Endothelial cell of umbilical vein (primary cell): ENCODE data around the gene BAG5. TPM values are rescaled to one million over a fixed set of nuclear protein-coding genes. Genes with fewer than 3 reads are reported as not detected.

ENCODE experiments used
- BruUV-seq: library from RNA; stranded (reverse); fragments of 400-500 nt; replicated peaks from 2 replicates; lab custom pipeline; 2021; lab: Mats Ljungman, UMichigan
- CTCF ChIA-PET: fragments of 300-600, 350-600 bp; sonication (Branson Sonifier 250); formaldehyde crosslinking; loops from one replicate; lab custom pipeline; 2021; ENCODE audit warnings: antibody characterized with exemption, inconsistent platforms; lab: Charles Lee
- POLR2A ChIA-PET: fragments of 300-600, 350-600 bp; sonication (Branson Sonifier 250); formaldehyde crosslinking; loops from one replicate; lab custom pipeline; 2021; ENCODE audit warnings: antibody characterized with exemption, inconsistent platforms; lab: Charles Lee
- DNase-seq: peaks from one replicate; pipeline ENCODE4 v3.0.0-alpha.2; 2011; ENCODE audit warnings: low read depth, low spot score
- FAIRE-seq: peaks from 2 replicates; lab custom pipeline; 2011; peaks lifted over from hg19 to GRCh38; lab: Jason Lieb, UNC
- H2AFZ ChIP-seq: 2 replicates; pipeline ENCODE4 v1.6.0; 2012; ENCODE audit warnings: low read depth, low read length, control low read depth, inconsistent platforms
- H3K27ac ChIP-seq: 2 replicates; pipeline ENCODE4 v1.5.1; 2011; ENCODE audit warnings: low read depth, mild to moderate bottlenecking, control low read depth, low read length, moderate library complexity; ENCODE audit not compliant: insufficient read depth
- H3K27me3 ChIP-seq, 2 experiments: 2 replicates each; pipeline versions ENCODE4 v1.6.0 to v1.6.1; 2011; ENCODE audit warnings: low read length in 2 of 2, mixed read lengths in 1 of 2; ENCODE audit not compliant: control insufficient read depth in 2 of 2, insufficient read depth in 2 of 2
- H3K36me3 ChIP-seq, 2 experiments: 2 replicates in 1 of 2; 3 replicates in 1 of 2; pipeline ENCODE4 v1.5.1; 2011; ENCODE audit warnings: low read length in 2 of 2, mild to moderate bottlenecking in 1 of 2, moderate library complexity in 1 of 2; ENCODE audit not compliant: control insufficient read depth in 2 of 2, insufficient read depth in 2 of 2; ENCODE audit errors: extremely low read depth in 1 of 2
- H3K4me1 ChIP-seq: 3 replicates; pipeline ENCODE4 v1.5.1; 2011; ENCODE audit warnings: mild to moderate bottlenecking, low read length; ENCODE audit not compliant: control insufficient read depth, insufficient read depth; ENCODE audit errors: extremely low read depth
- H3K4me2 ChIP-seq: 2 replicates; pipeline ENCODE4 v1.6.1; 2011; ENCODE audit warnings: low read length, control low read depth, mixed read lengths; ENCODE audit not compliant: insufficient read depth
- H3K4me3 ChIP-seq, 3 experiments: fragments of 200-600 bp in 1 of 3; sonication (generic), shearing (Covaris generic) in 1 of 3; replicated peaks in 1 of 3; 2 replicates each; pipeline ENCODE4 v1.5.1; 2011 to 2016; ENCODE audit warnings: control low read depth in 3 of 3, low read length in 3 of 3, mild to moderate bottlenecking in 2 of 3, inconsistent platforms in 1 of 3, low read depth in 1 of 3, moderate library complexity in 1 of 3; ENCODE audit not compliant: insufficient read depth in 1 of 3
- H3K79me2 ChIP-seq: 2 replicates; pipeline ENCODE4 v1.6.0; 2012; ENCODE audit warnings: low read length, inconsistent platforms; ENCODE audit not compliant: control insufficient read depth, insufficient read depth
- H3K9ac ChIP-seq: replicated peaks from 2 replicates; pipeline ENCODE3; 2011; ENCODE audit warnings: low read length, control low read depth; ENCODE audit not compliant: insufficient read depth; ENCODE audit errors: extremely low read depth
- H3K9me1 ChIP-seq: replicated peaks from 3 replicates; pipeline ENCODE4 v1.6.0; 2011; ENCODE audit warnings: mild to moderate bottlenecking, low read length; ENCODE audit not compliant: control insufficient read depth, insufficient read depth; ENCODE audit errors: extremely low read depth
- H3K9me3 ChIP-seq: replicated peaks from 2 replicates; pipeline ENCODE4 v1.5.1; 2012; ENCODE audit warnings: low read length, inconsistent platforms; ENCODE audit not compliant: control insufficient read depth, insufficient read depth
- H4K20me1 ChIP-seq: replicated peaks from 2 replicates; pipeline ENCODE3; 2011; ENCODE audit warnings: mild to moderate bottlenecking, low read length; ENCODE audit not compliant: control insufficient read depth, insufficient read depth; ENCODE audit errors: extremely low read depth
- CTCF ChIP-seq, 2 donors: IDR thresholded peaks; 1 replicate in 1 of 2; 2 replicates in 1 of 2; pipeline ENCODE4 v1.5.1; 2011; ENCODE audit warnings: low read length in 2 of 2, mild to moderate bottlenecking in 2 of 2, moderate library complexity in 2 of 2, control low read depth in 1 of 2, inconsistent platforms in 1 of 2, low read depth in 1 of 2; ENCODE audit not compliant: insufficient read depth in 1 of 2; ENCODE audit errors: extremely low read depth in 1 of 2
- EZH2 ChIP-seq: IDR thresholded peaks from 2 replicates; pipeline ENCODE4 v1.6.1; 2012; ENCODE audit warnings: borderline replicate concordance, low read depth, mild to moderate bottlenecking, moderate library complexity, low read length, inconsistent platforms; ENCODE audit not compliant: severe bottlenecking
- FOS ChIP-seq: IDR thresholded peaks from 2 replicates; pipeline ENCODE4 v1.6.1; 2011; ENCODE audit warnings: mild to moderate bottlenecking, low read length, moderate library complexity, borderline replicate concordance; ENCODE audit not compliant: insufficient read depth
- GATA2 ChIP-seq: IDR thresholded peaks from 2 replicates; pipeline ENCODE4 v1.7.0; 2011; ENCODE audit warnings: low read depth, mild to moderate bottlenecking, moderate library complexity, mixed read lengths, low read length; ENCODE audit not compliant: insufficient read length, insufficient read depth
- JUN ChIP-seq: IDR thresholded peaks from 2 replicates; pipeline ENCODE4 v1.6.1; 2011; ENCODE audit warnings: borderline replicate concordance, low read depth; ENCODE audit not compliant: insufficient read length, insufficient read depth
- MAX ChIP-seq: IDR thresholded peaks from 2 replicates; pipeline ENCODE4 v1.6.1; 2011; ENCODE audit not compliant: insufficient read depth, insufficient read length
- MYC ChIP-seq: IDR thresholded peaks from one replicate; pipeline ENCODE4 v1.6.1; 2011; ENCODE audit warnings: mild to moderate bottlenecking, low read depth, low read length
- POLR2A ChIP-seq: IDR thresholded peaks from 2 replicates; pipeline ENCODE4 v1.6.1; 2012; ENCODE audit warnings: low read depth, mild to moderate bottlenecking, control low read depth, low read length
- POLR2AphosphoS5 ChIP-seq: IDR thresholded peaks from 2 replicates; pipeline ENCODE4 v1.6.1; 2012; ENCODE audit warnings: low read depth, mild to moderate bottlenecking, control low read depth, low read length, moderate library complexity; ENCODE audit not compliant: insufficient read depth
- dilution Hi-C: fragments of 300-500 bp; cut with MboI; formaldehyde crosslinking; loops from one replicate; pipeline ENCODE4 v1.15.0; 2019; ENCODE audit warnings: low sequenced_read_pairs; ENCODE audit not compliant: extremely low pct_ligation_motif_present
- intact Hi-C: fragments of 100-400 bp; cut with micrococcal nuclease; formaldehyde crosslinking; loops from one replicate; pipeline ENCODE4 v1.10.0; 2022
- polyA plus RNA-seq, 4 experiments: library from polyadenylated mRNA; depleted of rRNA in 3 of 4; stranded (reverse) in 3 of 4; unstranded in 1 of 4; fragments of >200 nt; gene quantifications; 2 replicates each; pipeline versions ENCODE4 v1.2.1 to v1.2.3, GENCODE V29; 2011 to 2012; ENCODE audit warnings: missing spikeins in 1 of 4
- total RNA-seq: library from RNA; stranded (reverse); gene quantifications from 2 replicates; pipeline ENCODE4 v1.2.3, GENCODE V29; 2021

BAG5 gene
- total and polyA plus RNA-seq, 2 donors (not counting 3 experiments of a cell fraction or from before 2014, with no cell fraction given), result 6.3 to 32.5 TPM

- POLR2A ChIA-PET, result no interaction called here
- no peaks in the 10 kb centered on the region for H3K9me1 ChIP-seq
- no peaks in the 10 kb centered on the region for H3K36me3 ChIP-seq
- H3K4me3 ChIP-seq, result no peak overlapping the region
- intact Hi-C loops, result no loop called here
- no peaks in the 10 kb centered on the region for H3K9me3 ChIP-seq
- no peaks in the 10 kb centered on the region for H3K79me2 ChIP-seq
- TF ChIP-seq MYC (no peak), EZH2 (no peak), MAX (no peak), CTCF (IDR thresholded peaks at IDR 0.05; ENCODE audit: extremely low read depth in 1 of 2, insufficient read depth in 1 of 2, low read depth in 1 of 2, low read length in 2 of 2) (no peak), POLR2AphosphoS5 (no peak), POLR2A (no peak), GATA2 (no peak), FOS (no peak), JUN (no peak)
- no peak overlapping the region for H3K4me2 ChIP-seq
- FAIRE-seq (no peak), DNase-seq (no peak)
- H3K27me3 ChIP-seq, result no peaks in the 10 kb centered on the region
- CTCF ChIA-PET, result interaction anchor here (14.4 kb wide), 1 partner anchor 25 kb away, joined by 209 read pairs; the partner anchor contains the start of gene CKB
- no peak overlapping the region for H3K9ac ChIP-seq
- H3K27ac ChIP-seq, result no peak overlapping the region
- dilution Hi-C loops, result no loop called here
- H2AFZ ChIP-seq, result no peak overlapping the region
- no peaks in the 10 kb centered on the region for H3K4me1 ChIP-seq
- no TSS peak for BruUV-seq
- no peaks in the 10 kb centered on the region for H4K20me1 ChIP-seq
These were observed 18.6 kb downstream of the BAG5 start for GRCh38 chr14:103543721-103544387.
